MCF 10A (cell line): Measurements from ENCODE around the gene CRHR1. TPM values are rescaled to one million over a fixed set of nuclear protein-coding genes. Genes with fewer than 3 reads are reported as not detected.

Experiments
- BruUV-seq: library from RNA; stranded (reverse); fragments of 400-500 nt; replicated peaks from 2 replicates; lab custom pipeline; 2021; lab: Mats Ljungman, UMichigan
- CTCF ChIA-PET: fragments of 300-600 bp; sonication (Branson Sonifier 250); formaldehyde crosslinking; extraction: SDS; loops from one replicate; lab custom pipeline; 2021; ENCODE audit warnings: antibody characterized with exemption, inconsistent platforms; lab: Yijun Ruan, JAX
- POLR2A ChIA-PET: fragments of 300-600, 350-650 bp; sonication (Branson Sonifier 250); formaldehyde crosslinking; extraction: SDS; loops from one replicate; lab custom pipeline; 2020; ENCODE audit warnings: antibody characterized with exemption, inconsistent platforms; lab: Yijun Ruan, JAX
- DNase-seq: peaks from one replicate; pipeline ENCODE4 v3.0.0-alpha.2; 2018; ENCODE audit not compliant: unreplicated experiment
- H3K27ac Mint-ChIP-seq: one replicate; pipeline ENCODE4 v1.8.0; 2022; ENCODE audit warnings: mild to moderate bottlenecking, low read depth, mixed read lengths; ENCODE audit not compliant: unreplicated experiment
- H3K27me3 Mint-ChIP-seq: one replicate; pipeline ENCODE4 v1.8.0; 2022; ENCODE audit warnings: mixed read lengths; ENCODE audit not compliant: insufficient read depth, unreplicated experiment
- H3K36me3 Mint-ChIP-seq: one replicate; pipeline ENCODE4 v1.8.0; 2022; ENCODE audit warnings: mild to moderate bottlenecking, moderate library complexity, mixed read lengths; ENCODE audit not compliant: insufficient read depth, unreplicated experiment
- H3K4me1 Mint-ChIP-seq: one replicate; pipeline ENCODE4 v1.8.0; 2022; ENCODE audit warnings: mixed read lengths; ENCODE audit not compliant: insufficient read depth, unreplicated experiment
- H3K4me3 Mint-ChIP-seq: one replicate; pipeline ENCODE4 v1.8.0; 2022; ENCODE audit warnings: mild to moderate bottlenecking, moderate library complexity, mixed read lengths; ENCODE audit not compliant: unreplicated experiment
- H3K9me3 Mint-ChIP-seq: one replicate; pipeline ENCODE4 v1.8.0; 2022; ENCODE audit warnings: mixed read lengths; ENCODE audit not compliant: unreplicated experiment
- CTCF ChIP-seq: fragments of 200-600 bp; IDR thresholded peaks from one replicate; pipeline ENCODE4 v1.8.0; 2022; ENCODE audit warnings: antibody characterized with exemption, mild to moderate bottlenecking; ENCODE audit not compliant: unreplicated experiment
- intact Hi-C: fragments of 100-400 bp; cut with micrococcal nuclease; formaldehyde crosslinking; loops from 2 replicates; pipeline ENCODE4 v1.14.1; 2022
- total RNA-seq: library from RNA; stranded (reverse); gene quantifications from 2 replicates; pipeline ENCODE4 v1.2.3, GENCODE V29; 2022

CRHR1 gene
- total RNA-seq, 1 experiment from 2014 or later: not detected

GRCh38 chr17:45782889-45783592, 1.1 kb upstream of the CRHR1 start:
- Mint-ChIP-seq H3K9me3 (no peaks in the 10 kb centered on the region), H3K4me1 (no peaks in the 10 kb centered on the region), H3K27ac (no peak overlapping the region), H3K27me3 (peaks cover 74% of the 10 kb centered on the region), H3K36me3 (no peaks in the 10 kb centered on the region), H3K4me3 (peak overlapping the region; percentile 35)
- no peak for DNase-seq
- ChIA-PET POLR2A (no interaction called here), CTCF (interaction anchor here (0.5 to 0.7 kb wide), 3 partner anchors 9 to 1919 kb away, joined by 3 to 4 read pairs (median 3); no protein-coding TSS in a partner anchor)
- BruUV-seq: no TSS peak
- intact Hi-C loops: no loop called here
- peak; percentile 31 for TF ChIP-seq CTCF

- Mint-ChIP-seq H3K27me3 (peaks cover 74% of the 10 kb centered on the region), H3K9me3 (no peaks in the 10 kb centered on the region), H3K4me3 (peak overlapping the region; percentile 35), H3K36me3 (no peaks in the 10 kb centered on the region), H3K4me1 (no peaks in the 10 kb centered on the region), H3K27ac (no peak overlapping the region)
- intact Hi-C loops: no loop called here
- ChIA-PET POLR2A (interaction anchor here (0.6 kb wide), 1 partner anchor 97 kb away, joined by 3 read pairs; no protein-coding TSS in a partner anchor), CTCF (interaction anchor here (0.7 kb wide), 2 partner anchors 7 to 10 kb away, joined by 3 read pairs; no protein-coding TSS in a partner anchor)
- no peak for DNase-seq
- no peak for TF ChIP-seq CTCF
- BruUV-seq: no TSS peak
Measured at GRCh38 chr17:45783593-45784292, 377 bp upstream of the CRHR1 start.

- BruUV-seq: no TSS peak
- Mint-ChIP-seq H3K9me3 (no peaks in the 10 kb centered on the region), H3K27me3 (peaks cover 74% of the 10 kb centered on the region), H3K4me1 (no peaks in the 10 kb centered on the region), H3K27ac (no peak overlapping the region), H3K36me3 (peaks cover 1% of the 10 kb centered on the region), H3K4me3 (peak overlapping the region; percentile 54)
- ChIA-PET POLR2A (no interaction called here), CTCF (interaction anchor here (0.7 to 0.9 kb wide), 2 partner anchors 9 to 55 kb away, joined by 3 read pairs; no protein-coding TSS in a partner anchor)
- no peak for DNase-seq
- no peak for TF ChIP-seq CTCF
- intact Hi-C loops: no loop called here
Measured at GRCh38 chr17:45784741-45785479, 790 bp downstream of the CRHR1 start.
